Measurements from ENCODE around the gene AEBP1. TPM values are rescaled to one million over a fixed set of nuclear protein-coding genes. Genes with fewer than 3 reads are reported as not detected.

AEBP1 gene
- total RNA-seq, 1 donor from 2014 or later, result 64.1 TPM

- TF ChIP-seq, protein P1, sequence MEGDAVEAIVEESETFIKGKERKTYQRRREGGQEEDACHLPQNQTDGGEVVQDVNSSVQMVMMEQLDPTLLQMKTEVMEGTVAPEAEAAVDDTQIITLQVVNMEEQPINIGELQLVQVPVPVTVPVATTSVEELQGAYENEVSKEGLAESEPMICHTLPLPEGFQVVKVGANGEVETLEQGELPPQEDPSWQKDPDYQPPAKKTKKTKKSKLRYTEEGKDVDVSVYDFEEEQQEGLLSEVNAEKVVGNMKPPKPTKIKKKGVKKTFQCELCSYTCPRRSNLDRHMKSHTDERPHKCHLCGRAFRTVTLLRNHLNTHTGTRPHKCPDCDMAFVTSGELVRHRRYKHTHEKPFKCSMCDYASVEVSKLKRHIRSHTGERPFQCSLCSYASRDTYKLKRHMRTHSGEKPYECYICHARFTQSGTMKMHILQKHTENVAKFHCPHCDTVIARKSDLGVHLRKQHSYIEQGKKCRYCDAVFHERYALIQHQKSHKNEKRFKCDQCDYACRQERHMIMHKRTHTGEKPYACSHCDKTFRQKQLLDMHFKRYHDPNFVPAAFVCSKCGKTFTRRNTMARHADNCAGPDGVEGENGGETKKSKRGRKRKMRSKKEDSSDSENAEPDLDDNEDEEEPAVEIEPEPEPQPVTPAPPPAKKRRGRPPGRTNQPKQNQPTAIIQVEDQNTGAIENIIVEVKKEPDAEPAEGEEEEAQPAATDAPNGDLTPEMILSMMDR (conservative IDR thresholded peaks at IDR 0.05), result no peak
- Mint-ChIP-seq H3K27me3 (no peaks in the 10 kb centered on the region), H3K36me3 (peaks cover 4% of the 10 kb centered on the region), H3K4me3 (no peak overlapping the region), H3K27ac (no peak overlapping the region), H3K4me1 (ENCODE audit: unreplicated experiment) (peaks cover 3% of the 10 kb centered on the region), H3K9me3 (no peaks in the 10 kb centered on the region)
- no peak for DNase-seq (ENCODE audit: extremely low spot score, unreplicated experiment)
Measured at GRCh38 chr7:44066111-44066460, 38.1 kb upstream of the AEBP1 start.

DNA sequence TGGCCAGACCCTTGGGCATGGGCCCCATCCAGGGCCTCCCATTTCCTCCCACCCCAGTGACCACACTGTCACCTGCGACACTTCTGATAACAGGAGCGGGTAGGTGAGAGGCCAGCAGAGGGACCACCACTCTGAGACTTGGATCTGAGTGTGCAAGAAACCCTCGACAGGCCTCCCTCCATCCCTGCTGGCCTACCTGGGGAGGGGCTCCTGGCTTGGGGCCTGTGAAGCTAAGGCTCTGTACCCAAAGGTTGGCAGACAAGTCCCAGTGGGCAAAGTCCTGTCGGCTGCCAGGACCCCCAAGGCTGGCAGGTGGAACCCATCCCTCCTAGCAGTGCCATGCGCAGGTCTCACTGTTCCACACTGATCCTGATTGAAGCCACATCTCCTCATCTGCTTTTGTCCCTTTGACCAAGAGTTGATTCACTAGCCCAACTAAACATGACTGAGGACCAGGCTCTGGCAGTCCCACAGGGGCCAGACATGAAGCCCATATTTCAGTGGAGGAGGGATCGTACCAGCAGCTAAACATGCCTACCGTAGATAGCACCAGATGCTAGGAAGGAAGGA lies 37.6 kb upstream of the AEBP1 start:
- TF ChIP-seq, protein P1 (conservative IDR thresholded peaks at IDR 0.05), result no peak
- Mint-ChIP-seq H3K4me3 (no peak overlapping the region), H3K9me3 (no peaks in the 10 kb centered on the region), H3K27ac (no peak overlapping the region), H3K36me3 (peaks cover 2% of the 10 kb centered on the region), H3K27me3 (no peaks in the 10 kb centered on the region), H3K4me1 (ENCODE audit: unreplicated experiment) (peaks cover 3% of the 10 kb centered on the region)
- no peak for DNase-seq (ENCODE audit: extremely low spot score, unreplicated experiment)

DNA sequence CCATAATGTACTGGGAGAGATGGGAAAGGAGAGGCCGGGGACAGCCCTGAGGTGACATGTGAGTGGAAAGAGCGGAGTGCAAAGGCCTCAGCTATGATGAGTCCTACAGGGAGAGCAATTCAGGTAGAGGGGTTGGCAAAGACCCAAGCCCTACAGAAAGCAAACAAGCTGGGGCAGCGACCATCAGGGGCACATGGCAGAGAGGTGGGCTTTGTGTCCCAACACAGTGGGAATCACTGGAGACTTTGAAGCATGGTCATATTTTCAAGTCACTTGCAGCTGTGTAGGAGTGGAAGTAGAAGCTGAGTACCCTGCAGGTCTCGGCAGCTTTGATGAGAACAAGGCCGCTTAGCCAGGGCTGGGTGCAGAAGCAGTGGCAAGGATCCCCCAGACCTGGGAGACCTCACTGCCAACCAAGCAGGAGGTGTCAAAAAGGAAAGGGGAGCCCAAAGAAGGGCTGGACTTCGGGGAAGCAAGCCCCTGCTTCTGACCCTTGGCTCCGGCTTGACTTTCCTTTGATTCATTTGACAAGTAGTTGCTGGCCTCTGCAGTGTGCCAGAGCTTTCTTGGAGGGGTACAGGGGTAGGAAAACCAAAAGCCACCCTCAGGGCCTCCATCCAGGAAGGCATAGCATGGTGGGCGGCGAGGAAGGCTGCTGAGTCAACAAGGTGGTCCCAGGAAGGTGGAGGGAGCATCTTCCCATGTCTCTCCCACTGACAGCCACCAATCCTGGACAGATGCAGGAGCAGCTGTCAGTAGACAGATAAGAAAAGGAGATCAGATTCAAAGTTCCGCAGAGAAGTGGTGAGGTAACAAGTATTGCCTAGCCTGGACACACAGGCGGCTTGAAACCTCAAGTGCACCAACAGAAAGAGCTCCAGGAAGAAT lies 36.8 kb upstream of the AEBP1 start:
- no peak for DNase-seq (ENCODE audit: extremely low spot score, unreplicated experiment)
- Mint-ChIP-seq H3K4me1 (ENCODE audit: unreplicated experiment) (peaks cover 5% of the 10 kb centered on the region), H3K4me3 (no peak overlapping the region), H3K27me3 (no peaks in the 10 kb centered on the region), H3K36me3 (no peaks in the 10 kb centered on the region), H3K9me3 (no peaks in the 10 kb centered on the region), H3K27ac (peak overlapping the region; percentile 50)
- TF ChIP-seq, protein P1 (conservative IDR thresholded peaks at IDR 0.05), result no peak

DNA sequence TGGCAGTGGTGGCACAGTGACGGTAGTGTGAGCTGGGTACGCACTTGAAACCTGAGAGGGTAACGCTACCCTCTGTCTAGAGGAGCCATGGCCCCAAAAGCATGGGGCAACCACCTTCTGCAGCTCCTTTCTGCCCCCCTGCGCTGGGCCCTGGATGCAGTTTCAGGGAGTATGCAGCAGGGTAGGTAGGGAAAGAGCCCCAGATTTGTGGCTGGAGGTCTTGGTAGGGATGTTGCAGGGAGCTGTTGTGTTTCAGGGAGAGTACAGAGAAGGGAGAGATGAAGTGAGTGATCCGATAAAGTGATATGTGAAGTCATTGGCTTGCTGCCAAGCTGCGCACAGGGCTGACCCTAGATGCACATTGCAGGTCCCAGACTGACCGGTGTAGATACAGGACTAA lies 36.1 kb upstream of the AEBP1 start:
- Mint-ChIP-seq H3K4me1 (ENCODE audit: unreplicated experiment) (peaks cover 7% of the 10 kb centered on the region), H3K27ac (peak overlapping the region; percentile 51), H3K36me3 (no peaks in the 10 kb centered on the region), H3K27me3 (no peaks in the 10 kb centered on the region), H3K4me3 (no peak overlapping the region), H3K9me3 (no peaks in the 10 kb centered on the region)
- DNase-seq (ENCODE audit: extremely low spot score, unreplicated experiment), result no peak
- TF ChIP-seq, protein P1 (conservative IDR thresholded peaks at IDR 0.05), result no peak

GRCh38 chr7:44071726-44072363 lies 32.3 kb upstream of the AEBP1 start:
- Mint-ChIP-seq H3K4me1 (ENCODE audit: unreplicated experiment) (peaks cover 4% of the 10 kb centered on the region), H3K36me3 (no peaks in the 10 kb centered on the region), H3K27ac (peak overlapping the region; percentile 64), H3K4me3 (no peak overlapping the region), H3K9me3 (no peaks in the 10 kb centered on the region), H3K27me3 (no peaks in the 10 kb centered on the region)
- TF ChIP-seq, protein P1 (conservative IDR thresholded peaks at IDR 0.05), result no peak
- no peak for DNase-seq (ENCODE audit: extremely low spot score, unreplicated experiment)

Data from type B pancreatic cell (in vitro differentiated cells).